ENCODE data around the gene CASD1.

CASD1 gene

GRCh38 chr7:94509264-94509886 lies at the start of gene CASD1:
Gene CASD1 (plus strand): TSS chr7:94509809. CDS start chr7:94510085, 276 bp downstream.
- TF ChIP-seq CTCF (IDR thresholded peaks at IDR 0.05; ENCODE audit: extremely low read depth, insufficient read depth, missing control alignments), result no peak
- in situ Hi-C loops (cut with MboI; ENCODE audit: low pct_unique_long_range_greater_than_20kb, low sequenced_read_pairs, unreplicated experiment), result no loop called here
- peak; percentile 89 for DNase-seq (ENCODE audit: low spot score)

- no peak for TF ChIP-seq CTCF (IDR thresholded peaks at IDR 0.05; ENCODE audit: extremely low read depth, insufficient read depth, missing control alignments)
- no peak for DNase-seq (ENCODE audit: low spot score)
- in situ Hi-C loops (cut with MboI; ENCODE audit: low pct_unique_long_range_greater_than_20kb, low sequenced_read_pairs, unreplicated experiment), result no loop called here
Measured at GRCh38 chr7:94466516-94466915, 43.1 kb upstream of the CASD1 start.

- TF ChIP-seq CTCF (IDR thresholded peaks at IDR 0.05; ENCODE audit: extremely low read depth, insufficient read depth, missing control alignments), result no peak
- in situ Hi-C loops (cut with MboI; ENCODE audit: low pct_unique_long_range_greater_than_20kb, low sequenced_read_pairs, unreplicated experiment), result no loop called here
- DNase-seq (ENCODE audit: low spot score), result no peak
Measured at GRCh38 chr7:94471604-94472003, 38.0 kb upstream of the CASD1 start.

GRCh38 chr7:94472608-94473007 lies 37.0 kb upstream of the CASD1 start:
- no peak for TF ChIP-seq CTCF (IDR thresholded peaks at IDR 0.05; ENCODE audit: extremely low read depth, insufficient read depth, missing control alignments)

GRCh38 chr7:94476251-94476840 lies 33.3 kb upstream of the CASD1 start:
- in situ Hi-C loops (cut with MboI; ENCODE audit: low pct_unique_long_range_greater_than_20kb, low sequenced_read_pairs, unreplicated experiment), result no loop called here

More at GRCh38 chr7:94472608-94473007, 37.0 kb upstream of the CASD1 start:
- in situ Hi-C loops (cut with MboI; ENCODE audit: low pct_unique_long_range_greater_than_20kb, low sequenced_read_pairs, unreplicated experiment), result no loop called here
- DNase-seq (ENCODE audit: low spot score), result no peak

GRCh38 chr7:94477878-94478277 lies 31.7 kb upstream of the CASD1 start:
- DNase-seq (ENCODE audit: low spot score), result no peak
- TF ChIP-seq CTCF (IDR thresholded peaks at IDR 0.05; ENCODE audit: extremely low read depth, insufficient read depth, missing control alignments), result no peak
- in situ Hi-C loops (cut with MboI; ENCODE audit: low pct_unique_long_range_greater_than_20kb, low sequenced_read_pairs, unreplicated experiment), result no loop called here

More at GRCh38 chr7:94476251-94476840, 33.3 kb upstream of the CASD1 start:
- no peak for DNase-seq (ENCODE audit: low spot score)
- no peak for TF ChIP-seq CTCF (IDR thresholded peaks at IDR 0.05; ENCODE audit: extremely low read depth, insufficient read depth, missing control alignments)

All from GM13977 (cell line).